WTC11 (cell line): ENCODE measurements around the gene CDCP1.

Experiments used
- CTCF ChIP-seq: fragments of 200-600 bp; IDR thresholded peaks from 2 replicates; pipeline ENCODE4 v1.8.0; 2022; ENCODE audit warnings: antibody characterized with exemption
- FOXJ3 ChIP-seq: sonication (generic); formaldehyde crosslinking; IDR thresholded peaks from 2 replicates; pipeline ENCODE4 v1.9.0; 2021; ENCODE audit warnings: missing genetic modification reagents, mild to moderate bottlenecking, borderline replicate concordance
- GABPB1 ChIP-seq: sonication (generic); formaldehyde crosslinking; IDR thresholded peaks from 2 replicates; pipeline ENCODE4 v1.8.1; 2023; ENCODE audit warnings: mild to moderate bottlenecking, missing genetic modification reagents
- NFYB ChIP-seq: sonication (generic); formaldehyde crosslinking; conservative IDR thresholded peaks from 2 replicates; pipeline ENCODE4 v1.8.0; 2022; ENCODE audit warnings: low read depth, missing genetic modification reagents
- RELA ChIP-seq: sonication (generic); formaldehyde crosslinking; IDR thresholded peaks from 2 replicates; pipeline ENCODE4 v1.8.1; 2022; ENCODE audit warnings: missing genetic modification reagents, mild to moderate bottlenecking, borderline replicate concordance
- STAT6 ChIP-seq: sonication (generic); formaldehyde crosslinking; conservative IDR thresholded peaks from 2 replicates; pipeline ENCODE4 v1.8.1; 2023; ENCODE audit warnings: mild to moderate bottlenecking, low read depth, missing genetic modification reagents, moderate library complexity
- TP53 ChIP-seq: sonication (generic); formaldehyde crosslinking; IDR thresholded peaks from 2 replicates; pipeline ENCODE4 v1.8.1; 2023; ENCODE audit warnings: mild to moderate bottlenecking, missing genetic modification reagents
- ZNF416 ChIP-seq: fragments of 250-450 bp; sonication (Bioruptor Pico); IDR thresholded peaks from 2 replicates; pipeline ENCODE4 v1.9.0; 2021; ENCODE audit warnings: mild to moderate bottlenecking, inconsistent platforms
- TF ChIP-seq, protein P1 (sequence below): sonication (generic); formaldehyde crosslinking; conservative IDR thresholded peaks from 2 replicates; pipeline ENCODE4 v1.8.1; 2022; ENCODE audit warnings: mild to moderate bottlenecking, missing genetic modification reagents
- TF ChIP-seq, protein P2 (sequence below): sonication (generic); formaldehyde crosslinking; IDR thresholded peaks from 2 replicates; pipeline ENCODE4 v1.8.0; 2022; ENCODE audit warnings: missing genetic modification reagents
- TF ChIP-seq, protein P3 (sequence below): sonication (generic); formaldehyde crosslinking; IDR thresholded peaks from 2 replicates; pipeline ENCODE4 v1.8.1; 2023; ENCODE audit warnings: mild to moderate bottlenecking, missing genetic modification reagents, borderline replicate concordance

- no peak for TF ChIP-seq CTCF
- TF ChIP-seq NFYB (CRISPR knock-in tag) = no peak
- TF ChIP-seq, protein P1, sequence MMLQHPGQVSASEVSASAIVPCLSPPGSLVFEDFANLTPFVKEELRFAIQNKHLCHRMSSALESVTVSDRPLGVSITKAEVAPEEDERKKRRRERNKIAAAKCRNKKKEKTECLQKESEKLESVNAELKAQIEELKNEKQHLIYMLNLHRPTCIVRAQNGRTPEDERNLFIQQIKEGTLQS = no peak
- TF ChIP-seq, protein P2, sequence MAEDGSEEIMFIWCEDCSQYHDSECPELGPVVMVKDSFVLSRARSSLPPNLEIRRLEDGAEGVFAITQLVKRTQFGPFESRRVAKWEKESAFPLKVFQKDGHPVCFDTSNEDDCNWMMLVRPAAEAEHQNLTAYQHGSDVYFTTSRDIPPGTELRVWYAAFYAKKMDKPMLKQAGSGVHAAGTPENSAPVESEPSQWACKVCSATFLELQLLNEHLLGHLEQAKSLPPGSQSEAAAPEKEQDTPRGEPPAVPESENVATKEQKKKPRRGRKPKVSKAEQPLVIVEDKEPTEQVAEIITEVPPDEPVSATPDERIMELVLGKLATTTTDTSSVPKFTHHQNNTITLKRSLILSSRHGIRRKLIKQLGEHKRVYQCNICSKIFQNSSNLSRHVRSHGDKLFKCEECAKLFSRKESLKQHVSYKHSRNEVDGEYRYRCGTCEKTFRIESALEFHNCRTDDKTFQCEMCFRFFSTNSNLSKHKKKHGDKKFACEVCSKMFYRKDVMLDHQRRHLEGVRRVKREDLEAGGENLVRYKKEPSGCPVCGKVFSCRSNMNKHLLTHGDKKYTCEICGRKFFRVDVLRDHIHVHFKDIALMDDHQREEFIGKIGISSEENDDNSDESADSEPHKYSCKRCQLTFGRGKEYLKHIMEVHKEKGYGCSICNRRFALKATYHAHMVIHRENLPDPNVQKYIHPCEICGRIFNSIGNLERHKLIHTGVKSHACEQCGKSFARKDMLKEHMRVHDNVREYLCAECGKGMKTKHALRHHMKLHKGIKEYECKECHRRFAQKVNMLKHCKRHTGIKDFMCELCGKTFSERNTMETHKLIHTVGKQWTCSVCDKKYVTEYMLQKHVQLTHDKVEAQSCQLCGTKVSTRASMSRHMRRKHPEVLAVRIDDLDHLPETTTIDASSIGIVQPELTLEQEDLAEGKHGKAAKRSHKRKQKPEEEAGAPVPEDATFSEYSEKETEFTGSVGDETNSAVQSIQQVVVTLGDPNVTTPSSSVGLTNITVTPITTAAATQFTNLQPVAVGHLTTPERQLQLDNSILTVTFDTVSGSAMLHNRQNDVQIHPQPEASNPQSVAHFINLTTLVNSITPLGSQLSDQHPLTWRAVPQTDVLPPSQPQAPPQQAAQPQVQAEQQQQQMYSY = no peak
- TF ChIP-seq FOXJ3 (CRISPR knock-in tag) = no peak
- TF ChIP-seq ZNF416 (CRISPR knock-in tag) = no peak
- no peak for TF ChIP-seq TP53 (CRISPR knock-in tag)
- no peak for TF ChIP-seq GABPB1
- TF ChIP-seq RELA = no peak
- TF ChIP-seq, protein P3, sequence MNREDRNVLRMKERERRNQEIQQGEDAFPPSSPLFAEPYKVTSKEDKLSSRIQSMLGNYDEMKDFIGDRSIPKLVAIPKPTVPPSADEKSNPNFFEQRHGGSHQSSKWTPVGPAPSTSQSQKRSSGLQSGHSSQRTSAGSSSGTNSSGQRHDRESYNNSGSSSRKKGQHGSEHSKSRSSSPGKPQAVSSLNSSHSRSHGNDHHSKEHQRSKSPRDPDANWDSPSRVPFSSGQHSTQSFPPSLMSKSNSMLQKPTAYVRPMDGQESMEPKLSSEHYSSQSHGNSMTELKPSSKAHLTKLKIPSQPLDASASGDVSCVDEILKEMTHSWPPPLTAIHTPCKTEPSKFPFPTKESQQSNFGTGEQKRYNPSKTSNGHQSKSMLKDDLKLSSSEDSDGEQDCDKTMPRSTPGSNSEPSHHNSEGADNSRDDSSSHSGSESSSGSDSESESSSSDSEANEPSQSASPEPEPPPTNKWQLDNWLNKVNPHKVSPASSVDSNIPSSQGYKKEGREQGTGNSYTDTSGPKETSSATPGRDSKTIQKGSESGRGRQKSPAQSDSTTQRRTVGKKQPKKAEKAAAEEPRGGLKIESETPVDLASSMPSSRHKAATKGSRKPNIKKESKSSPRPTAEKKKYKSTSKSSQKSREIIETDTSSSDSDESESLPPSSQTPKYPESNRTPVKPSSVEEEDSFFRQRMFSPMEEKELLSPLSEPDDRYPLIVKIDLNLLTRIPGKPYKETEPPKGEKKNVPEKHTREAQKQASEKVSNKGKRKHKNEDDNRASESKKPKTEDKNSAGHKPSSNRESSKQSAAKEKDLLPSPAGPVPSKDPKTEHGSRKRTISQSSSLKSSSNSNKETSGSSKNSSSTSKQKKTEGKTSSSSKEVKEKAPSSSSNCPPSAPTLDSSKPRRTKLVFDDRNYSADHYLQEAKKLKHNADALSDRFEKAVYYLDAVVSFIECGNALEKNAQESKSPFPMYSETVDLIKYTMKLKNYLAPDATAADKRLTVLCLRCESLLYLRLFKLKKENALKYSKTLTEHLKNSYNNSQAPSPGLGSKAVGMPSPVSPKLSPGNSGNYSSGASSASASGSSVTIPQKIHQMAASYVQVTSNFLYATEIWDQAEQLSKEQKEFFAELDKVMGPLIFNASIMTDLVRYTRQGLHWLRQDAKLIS = no peak
- TF ChIP-seq STAT6 = no peak
Observed at GRCh38 chr3:45151100-45151499, 4.9 kb upstream of the CDCP1 start.
